ENCODE results near the gene SEMA3G.

DNA sequence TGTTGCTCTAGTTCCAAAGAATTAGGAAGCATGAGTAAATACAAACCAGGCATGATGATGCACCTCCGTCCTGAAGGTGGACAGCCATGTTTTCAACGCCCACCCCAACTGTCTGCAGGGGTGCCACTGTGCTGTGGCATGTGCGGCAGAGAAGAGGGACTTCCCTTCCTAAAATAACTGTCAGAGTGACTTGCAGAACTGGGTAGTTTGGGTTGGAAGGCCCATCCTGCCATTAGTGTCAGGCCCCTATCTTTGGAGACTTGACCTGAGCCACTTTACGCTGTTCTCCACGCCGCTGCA, 32.8 kb upstream of the SEMA3G start:
- TF ChIP-seq CTCF (IDR thresholded peaks at IDR 0.05; ENCODE audit: low read depth, low read length, poor library complexity, severe bottlenecking) (no peak), EZH2phosphoT487 (IDR thresholded peaks at IDR 0.05; ENCODE audit: borderline replicate concordance, low read length) (no peak)
